Pancreas (tissue), 10 donors: ENCODE measurements around the gene CTAG2. TPM values are rescaled to one million over a fixed set of nuclear protein-coding genes. Genes with fewer than 3 reads are reported as not detected.

Source experiments
- ATAC-seq, 4 donors: fragments of 200-7000 bp; cut with Tn5 transposase; one replicate each; pipeline versions ENCODE4 v1.8.0 to v1.9.1; 2020; ENCODE audit warnings: mild to moderate bottlenecking in 4 of 4, moderate library complexity in 4 of 4
- DNase-seq, 6 donors: peaks; one replicate each; pipeline ENCODE4 v3.0.0-alpha.2; 2020
- FAIRE-seq: peaks from 2 replicates; lab custom pipeline; 2012; peaks lifted over from hg19 to GRCh38; lab: Jason Lieb, UNC
- H3K27ac ChIP-seq, 4 donors: fragments of 200-600 bp; sonication (generic); 1 replicate in 3 of 4; 2 replicates in 1 of 4; pipeline versions ENCODE4 v1.5.0 to v1.8.0; 2020
- H3K27me3 ChIP-seq, 4 donors: fragments of 200-600 bp; one replicate each; pipeline ENCODE4 v1.8.0; 2021
- H3K36me3 ChIP-seq, 3 donors: fragments of 200-600 bp; sonication (generic) in 1 of 3; one replicate each; pipeline versions ENCODE4 v1.5.0 to v1.8.0; 2020 to 2021
- H3K4me1 ChIP-seq, 3 donors: fragments of 200-600 bp; one replicate each; pipeline ENCODE4 v1.8.0; 2021
- H3K4me3 ChIP-seq, 4 donors: fragments of 200-600 bp; sonication (generic) in 2 of 4; one replicate each; pipeline versions ENCODE4 v1.5.0 to v1.8.0; 2020 to 2021
- H3K9me3 ChIP-seq, 4 donors: fragments of 200-600 bp; one replicate each; pipeline ENCODE4 v1.8.0; 2021
- WGBS, 2 donors: extraction: QIAGEN DNeasy Blood & Tissue Kit; methylation state at CpG; one replicate each; pipeline ENCODE4 v1.1.7; 2013; 5-methylcytosine and 5-hydroxymethylcytosine counted together
- intact Hi-C, 3 donors: fragments of 100-400 bp; cut with DNase I; formaldehyde crosslinking; loops; one replicate each; pipeline versions ENCODE4 v1.11.1 to v1.14.2; 2022
- polyA plus RNA-seq, 2 donors: library from polyadenylated mRNA; stranded (reverse); fragments of 200-250 nt; gene quantifications; one replicate each; pipeline ENCODE4 v1.2.3, GENCODE V29; 2013
- total RNA-seq, 6 donors: library from RNA; stranded (reverse); fragmentation: NEBNext Ultra II Directional in 4 of 6; extraction: Animal tissue kit (Norgen Biotek cat#: 25700) in 4 of 6; gene quantifications; one replicate each; pipeline versions ENCODE4 v1.2.1 to v1.2.4, GENCODE V29; 2021 to 2023
- TF ChIP-seq, protein P1 (sequence below), 4 donors: fragments of 200-600 bp; sonication (generic) in 3 of 4; IDR thresholded peaks; one replicate each; pipeline versions ENCODE4 v1.5.0 to v1.8.0; 2021; ENCODE audit warnings: antibody characterized with exemption in 4 of 4
- donor health status: healthy with polysubstance abuse.
- donor health status: DM: no; HTN: no; CAD: no; lungs with moderate emphysema.
- donor health status: DM: no; HTN: no; CAD: no.
- donor health status: control.
- donor health status: control.
- donor health status: Bipolar disorder and iron deficiency.
- donor health status: DM: yes; HTN: yes; CAD: no.
- donor health status: DM: no; HTN: no; CAD: no.
- donor health status: DM: no; HTN: no; CAD: no.
- donor health status: DM: yes; HTN: yes; CAD: no.

Gene CTAG2
- total and polyA plus RNA-seq, 8 donors: 1.2 TPM; not detected in 7

DNA sequence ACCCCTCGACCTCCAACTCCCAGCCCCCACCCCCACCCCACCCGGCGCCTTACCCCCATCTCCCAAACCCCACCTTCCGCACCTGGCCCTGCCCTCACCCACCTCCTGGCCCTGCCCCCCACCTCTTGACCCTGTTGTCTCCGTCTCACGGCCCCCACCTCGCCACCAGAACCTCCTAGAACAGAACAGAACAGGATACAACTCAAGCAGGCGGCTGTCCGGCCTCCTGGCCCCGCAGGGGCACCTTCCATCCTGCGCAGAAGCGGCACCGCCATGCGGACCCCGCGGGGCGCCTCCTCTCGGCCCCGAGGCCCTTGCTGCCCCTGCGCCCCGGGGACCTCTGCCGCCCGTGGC lies 354 bp downstream of the CTAG2 start:
- FAIRE-seq (no peak), DNase-seq (peak in 1 of 6 donors; percentile 35), ATAC-seq (no peak)
- TF ChIP-seq, protein P1, sequence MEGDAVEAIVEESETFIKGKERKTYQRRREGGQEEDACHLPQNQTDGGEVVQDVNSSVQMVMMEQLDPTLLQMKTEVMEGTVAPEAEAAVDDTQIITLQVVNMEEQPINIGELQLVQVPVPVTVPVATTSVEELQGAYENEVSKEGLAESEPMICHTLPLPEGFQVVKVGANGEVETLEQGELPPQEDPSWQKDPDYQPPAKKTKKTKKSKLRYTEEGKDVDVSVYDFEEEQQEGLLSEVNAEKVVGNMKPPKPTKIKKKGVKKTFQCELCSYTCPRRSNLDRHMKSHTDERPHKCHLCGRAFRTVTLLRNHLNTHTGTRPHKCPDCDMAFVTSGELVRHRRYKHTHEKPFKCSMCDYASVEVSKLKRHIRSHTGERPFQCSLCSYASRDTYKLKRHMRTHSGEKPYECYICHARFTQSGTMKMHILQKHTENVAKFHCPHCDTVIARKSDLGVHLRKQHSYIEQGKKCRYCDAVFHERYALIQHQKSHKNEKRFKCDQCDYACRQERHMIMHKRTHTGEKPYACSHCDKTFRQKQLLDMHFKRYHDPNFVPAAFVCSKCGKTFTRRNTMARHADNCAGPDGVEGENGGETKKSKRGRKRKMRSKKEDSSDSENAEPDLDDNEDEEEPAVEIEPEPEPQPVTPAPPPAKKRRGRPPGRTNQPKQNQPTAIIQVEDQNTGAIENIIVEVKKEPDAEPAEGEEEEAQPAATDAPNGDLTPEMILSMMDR (IDR thresholded peaks at IDR 0.05): no peak
- H3K4me3 ChIP-seq: no peak overlapping the region
- WGBS, 2 donors: 80 to 90% methylated on average over 22 of the region's 23 CpGs
- no peak overlapping the region for H3K27ac ChIP-seq
- H3K36me3 ChIP-seq: no peaks in the 10 kb centered on the region
- intact Hi-C loops: no loop called here
- H3K27me3 ChIP-seq: no peaks in the 10 kb centered on the region
- H3K4me1 ChIP-seq: no peaks in the 10 kb centered on the region
- H3K9me3 ChIP-seq: no peaks in the 10 kb centered on the region

- no peaks in the 10 kb centered on the region for H3K9me3 ChIP-seq
- no peaks in the 10 kb centered on the region for H3K36me3 ChIP-seq
- H3K4me3 ChIP-seq: no peak overlapping the region
- TF ChIP-seq, protein P1 (IDR thresholded peaks at IDR 0.05): no peak
- WGBS, 2 donors: 78 to 92% methylated on average over 30 of the region's 30 CpGs
- DNase-seq (peak in 1 of 6 donors; percentile 56), ATAC-seq (no peak), FAIRE-seq (no peak)
- intact Hi-C loops: no loop called here
- no peak overlapping the region for H3K27ac ChIP-seq
- H3K4me1 ChIP-seq: no peaks in the 10 kb centered on the region
- H3K27me3 ChIP-seq: no peaks in the 10 kb centered on the region
These were observed 900 bp downstream of the CTAG2 start for GRCh38 chrX:154652311-154653047.

DNA sequence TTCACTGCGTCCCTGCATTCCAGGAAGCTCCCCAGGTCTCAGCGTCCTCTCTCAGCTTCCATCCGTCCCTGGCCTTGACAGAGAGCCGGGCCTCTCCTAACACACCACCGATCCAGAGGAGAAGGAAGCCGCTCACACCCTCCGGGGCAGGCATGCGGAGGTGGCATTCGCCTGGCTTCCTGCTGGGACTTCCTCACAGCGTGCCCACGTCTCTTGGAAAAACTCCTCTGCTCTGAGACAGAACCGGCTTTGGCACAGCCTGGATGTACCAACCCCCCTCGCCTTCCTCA lies 3.2 kb downstream of the CTAG2 start:
- no peak for ATAC-seq
- no peaks in the 10 kb centered on the region for H3K27me3 ChIP-seq
- no peaks in the 10 kb centered on the region for H3K9me3 ChIP-seq
- DNase-seq: no peak
- TF ChIP-seq, protein P1 (IDR thresholded peaks at IDR 0.05): no peak
- FAIRE-seq: no peak
- no peak overlapping the region for H3K27ac ChIP-seq
- no peak overlapping the region for H3K4me3 ChIP-seq
- no peaks in the 10 kb centered on the region for H3K36me3 ChIP-seq
- 23 to 52% methylated on average over 10 to 13 of the region's 13 CpGs for WGBS, 2 donors
- no peaks in the 10 kb centered on the region for H3K4me1 ChIP-seq
- intact Hi-C loops: no loop called here

DNA sequence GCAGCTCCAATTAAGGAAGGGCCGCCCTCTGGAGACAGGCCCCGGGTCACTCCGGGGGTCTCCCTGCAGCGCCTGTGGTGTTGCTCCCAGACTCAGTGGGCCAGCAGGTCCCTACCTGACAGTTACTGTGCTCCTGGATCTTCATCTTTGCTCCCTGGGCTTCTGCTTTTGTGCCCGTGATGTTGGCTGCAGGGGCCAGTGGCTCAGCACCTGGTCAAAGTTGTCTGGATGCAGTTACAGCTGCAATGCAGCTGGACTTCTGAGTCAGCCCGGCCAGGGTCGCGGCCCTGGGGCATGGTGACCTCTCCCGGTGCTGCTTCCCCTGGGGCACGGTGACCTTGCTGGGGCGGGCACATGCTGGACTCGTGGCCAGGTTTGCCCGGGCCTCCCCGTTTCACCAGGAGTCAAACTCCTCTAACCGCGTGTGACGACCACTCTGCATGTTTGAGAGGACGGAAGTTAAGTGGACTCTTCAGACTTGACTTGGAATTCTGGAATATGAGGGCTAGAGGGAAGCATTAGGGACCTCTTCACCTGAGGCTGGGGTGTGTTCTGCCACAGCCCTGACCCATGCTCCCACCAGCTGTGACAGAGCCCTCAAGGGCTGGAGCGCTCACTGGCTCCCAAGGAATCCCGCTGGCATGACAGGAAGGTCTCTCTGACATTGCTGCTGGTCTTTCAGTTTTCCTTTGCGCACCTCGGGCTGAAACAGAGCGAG lies 3.7 kb downstream of the CTAG2 start:
- 57 to 68% methylated on average over 23 of the region's 23 CpGs for WGBS, 2 donors

More for the DNA sequence above, 3.7 kb downstream of the CTAG2 start:
- no peaks in the 10 kb centered on the region for H3K36me3 ChIP-seq
- no peak overlapping the region for H3K27ac ChIP-seq
- DNase-seq (peak in 2 of 6 donors; percentile 48 to 50), FAIRE-seq (no peak), ATAC-seq (no peak)
- no peaks in the 10 kb centered on the region for H3K9me3 ChIP-seq
- no peaks in the 10 kb centered on the region for H3K27me3 ChIP-seq
- TF ChIP-seq, protein P1 (IDR thresholded peaks at IDR 0.05): no peak
- intact Hi-C loops: no loop called here
- H3K4me3 ChIP-seq: no peak overlapping the region
- no peaks in the 10 kb centered on the region for H3K4me1 ChIP-seq
